Thyroid gland (tissue), 4 donors: ENCODE results near the gene SHISA8. TPM values are rescaled to one million over a fixed set of nuclear protein-coding genes. Genes with fewer than 3 reads are reported as not detected.

Experiments
- DNase-seq, 2 donors: peaks; one replicate each; pipeline ENCODE4 v3.0.0-alpha.2; 2019
- H3K27ac ChIP-seq, 3 donors: fragments of 200-600 bp; sonication (generic); 1 replicate in 2 of 3; 2 replicates in 1 of 3; pipeline ENCODE4 v1.5.1; 2016 to 2019; ENCODE audit warnings: mild to moderate bottlenecking in 1 of 3, moderate library complexity in 1 of 3
- H3K27me3 ChIP-seq: fragments of 200-600 bp; sonication (generic); one replicate; pipeline ENCODE4 v1.5.1; 2019
- H3K36me3 ChIP-seq, 2 donors: fragments of 200-600 bp; sonication (generic); one replicate each; pipeline ENCODE4 v1.5.1; 2016 to 2019
- H3K4me1 ChIP-seq, 2 donors: fragments of 200-600 bp; sonication (generic); one replicate each; pipeline ENCODE4 v1.5.1; 2017 to 2019
- H3K4me3 ChIP-seq, 3 donors: fragments of 200-600 bp; sonication (generic); replicated peaks in 1 of 3; 1 replicate in 2 of 3; 2 replicates in 1 of 3; pipeline ENCODE4 v1.5.1; 2016; ENCODE audit warnings: mild to moderate bottlenecking in 1 of 3
- H3K9me3 ChIP-seq: fragments of 200-600 bp; sonication (generic); one replicate; pipeline ENCODE4 v1.5.1; 2017
- POLR2A ChIP-seq, 2 donors: fragments of 450-650 bp; IDR thresholded peaks; one replicate each; pipeline ENCODE4 v1.6.1; 2017; ENCODE audit warnings: antibody characterized with exemption in 2 of 2, mild to moderate bottlenecking in 2 of 2, moderate library complexity in 1 of 2
- WGBS, 2 donors: methylation state at CpG; one replicate each; pipeline ENCODE4 v1.1.5; 2017; 5-methylcytosine and 5-hydroxymethylcytosine counted together
- intact Hi-C: fragments of 100-400 bp; cut with DNase I; formaldehyde crosslinking; loops from one replicate; pipeline ENCODE4 v1.15.1; 2023
- total RNA-seq, 4 donors: library from RNA; depleted of rRNA; stranded (reverse); fragments of >200 nt; gene quantifications; one replicate each; pipeline ENCODE4 v1.2.3, GENCODE V29; 2016
- TF ChIP-seq, protein P1 (sequence below), 6 experiments: fragments of 200-600 bp in 3 of 6; fragments of 450-650 bp in 3 of 6; sonication (generic) in 3 of 6; IDR thresholded peaks; one replicate each; pipeline ENCODE4 v1.5.1; 2016 to 2019; ENCODE audit warnings: antibody characterized with exemption in 6 of 6, mild to moderate bottlenecking in 2 of 6, inconsistent platforms in 1 of 6, moderate library complexity in 1 of 6

SHISA8 gene
- total RNA-seq, 4 donors from 2014 or later: not detected

DNA sequence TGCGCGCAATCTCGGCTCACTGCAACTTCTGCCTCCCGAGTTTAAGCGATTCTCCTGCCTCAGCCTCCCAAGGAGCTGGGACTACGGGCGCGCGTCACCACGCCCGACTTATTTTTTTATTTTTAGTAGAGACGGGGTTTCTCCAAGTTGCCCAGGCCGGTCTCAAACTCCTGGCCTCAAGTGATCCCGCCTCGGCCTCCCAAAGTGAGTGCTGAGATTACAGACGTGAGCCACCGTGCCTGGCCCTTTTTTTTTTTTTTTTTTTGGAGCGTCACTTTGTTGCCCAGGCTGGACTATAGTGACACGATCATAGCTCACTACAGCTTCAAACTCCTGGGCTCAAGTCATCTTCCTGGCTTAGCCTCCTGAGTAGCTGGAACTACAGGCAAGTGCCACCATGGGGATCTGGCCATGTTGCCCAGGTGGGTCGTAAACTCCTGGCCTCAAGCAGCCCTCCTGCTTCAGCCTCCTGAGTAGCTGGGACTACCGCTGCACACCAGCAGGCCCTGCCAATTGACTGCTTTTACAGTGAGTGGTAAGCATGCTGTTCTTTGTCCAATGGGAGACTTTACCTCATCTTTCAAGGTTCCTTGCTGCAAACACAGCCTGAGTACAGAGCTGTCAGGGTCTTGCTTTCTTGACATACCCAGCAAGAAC, 32.7 kb upstream of the SHISA8 start:
- no peak overlapping the region for H3K4me3 ChIP-seq
- DNase-seq: no peak
- intact Hi-C loops: loop anchor here (5.0 kb wide), 1 partner anchor 115 kb away; the partner anchor contains the start of gene SREBF2
- 73 to 76% methylated on average over 19 to 21 of the region's 21 CpGs for WGBS, 2 donors
- no peaks in the 10 kb centered on the region for H3K36me3 ChIP-seq
- TF ChIP-seq, protein P1, sequence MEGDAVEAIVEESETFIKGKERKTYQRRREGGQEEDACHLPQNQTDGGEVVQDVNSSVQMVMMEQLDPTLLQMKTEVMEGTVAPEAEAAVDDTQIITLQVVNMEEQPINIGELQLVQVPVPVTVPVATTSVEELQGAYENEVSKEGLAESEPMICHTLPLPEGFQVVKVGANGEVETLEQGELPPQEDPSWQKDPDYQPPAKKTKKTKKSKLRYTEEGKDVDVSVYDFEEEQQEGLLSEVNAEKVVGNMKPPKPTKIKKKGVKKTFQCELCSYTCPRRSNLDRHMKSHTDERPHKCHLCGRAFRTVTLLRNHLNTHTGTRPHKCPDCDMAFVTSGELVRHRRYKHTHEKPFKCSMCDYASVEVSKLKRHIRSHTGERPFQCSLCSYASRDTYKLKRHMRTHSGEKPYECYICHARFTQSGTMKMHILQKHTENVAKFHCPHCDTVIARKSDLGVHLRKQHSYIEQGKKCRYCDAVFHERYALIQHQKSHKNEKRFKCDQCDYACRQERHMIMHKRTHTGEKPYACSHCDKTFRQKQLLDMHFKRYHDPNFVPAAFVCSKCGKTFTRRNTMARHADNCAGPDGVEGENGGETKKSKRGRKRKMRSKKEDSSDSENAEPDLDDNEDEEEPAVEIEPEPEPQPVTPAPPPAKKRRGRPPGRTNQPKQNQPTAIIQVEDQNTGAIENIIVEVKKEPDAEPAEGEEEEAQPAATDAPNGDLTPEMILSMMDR (IDR thresholded peaks at IDR 0.05): no peak
- no peak for TF ChIP-seq POLR2A (IDR thresholded peaks at IDR 0.05)
- no peak overlapping the region for H3K27ac ChIP-seq
- no peaks in the 10 kb centered on the region for H3K27me3 ChIP-seq
- peaks cover 5 to 13% of the 10 kb centered on the region in 2 donors for H3K4me1 ChIP-seq
- H3K9me3 ChIP-seq: no peaks in the 10 kb centered on the region

DNA sequence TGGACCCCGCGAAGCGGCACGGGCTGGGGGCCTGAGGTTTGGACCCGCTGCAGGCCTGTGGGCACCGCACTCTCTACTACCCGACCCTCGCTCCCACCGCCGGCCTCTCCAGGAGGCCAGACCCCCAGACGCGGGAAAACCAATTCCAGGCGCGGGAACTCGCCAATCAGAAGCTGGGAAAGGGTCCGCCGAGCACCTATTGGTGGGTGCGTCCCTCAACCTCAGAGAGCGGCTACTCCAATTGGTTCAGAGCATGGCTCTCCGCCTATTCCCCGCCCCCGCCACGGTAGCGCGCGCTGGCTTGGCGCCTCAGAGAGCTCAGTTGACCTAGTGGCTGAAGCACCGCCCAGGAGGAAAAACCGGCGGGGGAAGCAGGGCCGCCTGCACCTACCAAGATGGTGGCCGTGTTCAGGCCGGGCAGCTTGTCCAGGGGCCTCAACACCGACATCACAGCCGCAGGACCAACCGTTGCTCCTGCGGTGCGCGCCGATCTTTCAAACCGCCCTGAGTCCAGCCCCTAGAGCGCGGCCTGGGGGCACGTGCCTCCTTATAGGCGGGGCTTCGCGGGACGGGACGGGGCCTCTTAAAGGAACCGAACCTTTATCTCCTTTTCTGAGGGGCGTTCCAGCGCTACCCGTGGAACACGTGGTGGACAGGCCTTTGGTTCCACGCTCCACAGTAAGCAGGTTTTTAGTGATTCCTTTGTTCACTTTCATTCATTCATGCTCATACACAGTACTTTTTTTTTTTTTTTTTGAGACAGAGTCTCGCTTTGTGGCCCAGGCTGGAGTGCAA, 32.0 kb upstream of the SHISA8 start, which contains the start of gene CENPM:
TSS of gene CENPM (minus strand) at position 524 of the 795 bp plus-strand sequence. CDS start at position 448, 76 bp downstream.
- WGBS, 2 donors: 3 to 5% methylated on average over 30 to 39 of the region's 56 CpGs
- peaks cover 5 to 13% of the 10 kb centered on the region in 2 donors for H3K4me1 ChIP-seq
- no peaks in the 10 kb centered on the region for H3K9me3 ChIP-seq
- H3K27ac ChIP-seq: peak within 1 kb of the TSS in 1 of 3 donors; percentile 52
- TF ChIP-seq, protein P1 (IDR thresholded peaks at IDR 0.05): peak in 1 of 6 experiments; percentile 12
- TF ChIP-seq POLR2A (IDR thresholded peaks at IDR 0.05): peak in 1 of 2 donors; percentile 9
- DNase-seq: peak; percentile 93 to 94
- no peaks in the 10 kb centered on the region for H3K36me3 ChIP-seq
- H3K27me3 ChIP-seq: no peaks in the 10 kb centered on the region
- peak within 1 kb of the TSS; percentile 19 to 49 (median 49) for H3K4me3 ChIP-seq
- intact Hi-C loops: loop anchor here (5.0 kb wide), 1 partner anchor 115 kb away; the partner anchor contains the start of gene SREBF2

DNA sequence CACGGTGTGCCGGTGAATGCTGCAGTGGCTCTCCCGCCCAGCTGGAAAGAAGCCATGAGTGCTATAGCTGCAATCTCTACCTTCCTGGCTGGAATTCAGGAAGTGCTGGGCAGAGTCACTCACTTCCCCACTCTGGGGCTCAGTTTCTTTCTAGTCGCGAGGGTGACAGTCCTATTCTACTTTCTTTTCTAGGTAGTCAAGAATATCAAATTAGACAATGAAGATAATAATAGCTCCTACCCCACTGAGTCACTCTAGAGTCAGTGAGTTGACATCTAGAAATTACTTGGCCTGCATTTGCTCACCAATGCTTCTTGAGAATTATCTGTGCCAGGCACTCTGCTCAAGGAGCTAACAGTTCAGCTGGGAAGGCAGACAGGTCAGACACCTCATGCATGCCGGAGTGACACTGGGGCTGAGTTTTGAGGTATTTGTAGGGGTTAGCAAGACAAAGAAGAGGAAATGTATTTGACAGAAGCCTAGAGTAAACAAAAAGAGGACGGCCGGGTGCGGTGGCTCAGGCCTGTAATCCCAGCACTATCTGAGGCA, 28.9 kb upstream of the SHISA8 start:
- no peak overlapping the region for H3K4me3 ChIP-seq
- no peak for DNase-seq
- 61 to 83% methylated on average over 9 of the region's 9 CpGs for WGBS, 2 donors
- H3K27ac ChIP-seq: no peak overlapping the region
- no peaks in the 10 kb centered on the region for H3K27me3 ChIP-seq
- TF ChIP-seq, protein P1 (IDR thresholded peaks at IDR 0.05): no peak
- TF ChIP-seq POLR2A (IDR thresholded peaks at IDR 0.05): no peak
- H3K9me3 ChIP-seq: no peaks in the 10 kb centered on the region
- intact Hi-C loops: loop anchor here (5.0 kb wide), 3 partner anchors 121 to 246 kb away; partner anchors contain the start of gene MEI1
- peaks cover 5 to 18% of the 10 kb centered on the region in 2 donors for H3K4me1 ChIP-seq
- H3K36me3 ChIP-seq: no peaks in the 10 kb centered on the region

DNA sequence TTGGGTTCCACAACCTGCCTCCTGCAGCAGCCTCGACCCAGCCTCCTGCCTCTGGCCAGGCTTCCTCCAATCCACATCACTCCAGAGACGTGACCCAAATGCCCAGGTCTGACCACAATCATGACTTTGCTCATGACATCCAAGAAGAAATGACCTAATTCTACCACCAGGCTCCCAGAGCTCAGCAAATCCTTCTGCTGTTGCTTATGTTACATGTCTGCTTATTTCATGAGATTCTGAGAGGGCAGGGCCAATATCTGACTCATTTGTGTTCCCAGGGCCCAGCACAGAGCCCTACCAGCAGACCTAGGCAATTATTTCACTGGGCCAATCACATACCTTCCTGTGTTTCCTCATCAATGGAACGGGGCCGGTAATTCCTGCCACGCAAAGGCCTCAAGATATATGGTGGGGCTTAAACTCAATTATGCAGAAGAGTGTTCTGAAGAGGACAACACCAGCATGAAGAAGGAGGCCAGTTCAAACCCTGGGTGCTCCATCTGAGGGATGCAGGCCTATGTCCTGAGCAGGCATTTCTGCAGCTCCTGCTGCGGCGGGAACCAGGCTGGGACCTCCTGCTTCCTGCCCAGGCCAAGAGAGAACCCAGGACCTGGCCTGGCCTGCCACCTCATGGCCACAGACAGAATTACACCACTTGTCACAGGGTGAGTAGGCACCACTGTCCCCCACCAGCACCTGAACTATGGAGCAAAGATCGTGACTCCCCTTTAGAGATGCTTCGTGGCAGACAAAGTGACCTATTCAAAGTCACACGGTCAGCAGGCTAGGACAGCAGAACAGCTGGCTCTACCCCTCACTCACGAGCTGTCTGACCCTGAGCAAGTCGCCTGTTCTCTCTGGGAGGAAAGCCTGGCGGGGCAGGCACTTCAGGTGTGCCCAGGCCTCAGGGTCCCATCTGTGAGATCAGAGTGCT, 26.2 kb upstream of the SHISA8 start:
- no peaks in the 10 kb centered on the region for H3K27me3 ChIP-seq
- no peak for TF ChIP-seq POLR2A (IDR thresholded peaks at IDR 0.05)
- TF ChIP-seq, protein P1 (IDR thresholded peaks at IDR 0.05): peak; percentile 78 to 98 (median 92)
- H3K27ac ChIP-seq: no peak overlapping the region
- WGBS, 2 donors: 59 to 75% methylated on average over 10 to 11 of the region's 13 CpGs
- peak; percentile 83 to 84 for DNase-seq
- H3K4me1 ChIP-seq: peaks cover 1 to 11% of the 10 kb centered on the region in 2 donors
- intact Hi-C loops: loop anchor here (5.0 kb wide), 3 partner anchors 119 to 244 kb away; partner anchors contain the start of gene MEI1
- H3K4me3 ChIP-seq: no peak overlapping the region
- no peaks in the 10 kb centered on the region for H3K36me3 ChIP-seq
- no peaks in the 10 kb centered on the region for H3K9me3 ChIP-seq
